Activated naive CD8-positive, alpha-beta T cell treated with anti-CD3 and anti-CD28 coated beads, Interleukin-2, amount 10 ng/mL, durations not matched to agents 7 days and 5 days (primary cell): Measurements from ENCODE around the gene CCDC110. TPM values are rescaled to one million over a fixed set of nuclear protein-coding genes. Genes with fewer than 3 reads are reported as not detected.
"Not testable (repeated sequence)": the region's sequence is repeated elsewhere in the genome, so short reads cannot be mapped to it uniquely, and the experiment has no call there.

Experiments
- ATAC-seq: fragments of 150-1000 bp; cut with Tn5 transposase; one replicate; pipeline ENCODE4 v1.10.0; 2021; ENCODE audit warnings: low read depth, moderate library complexity
- POLR2A ChIA-PET: fragments of 350-600 bp; sonication (Branson Sonifier 250); formaldehyde crosslinking; loops from one replicate; lab custom pipeline; 2021; ENCODE audit warnings: antibody characterized with exemption; lab: Charles Lee
- DNase-seq: peaks from one replicate; pipeline ENCODE4 v3.0.0; 2021
- H3K27ac Mint-ChIP-seq: one replicate; pipeline ENCODE4 v1.8.0; 2022; ENCODE audit warnings: mild to moderate bottlenecking, mixed read lengths
- H3K27me3 Mint-ChIP-seq: one replicate; pipeline ENCODE4 v1.8.0; 2022; ENCODE audit warnings: mild to moderate bottlenecking, moderate library complexity, mixed read lengths
- H3K36me3 Mint-ChIP-seq: one replicate; pipeline ENCODE4 v1.8.0; 2021; ENCODE audit warnings: mild to moderate bottlenecking, mixed read lengths
- H3K4me1 Mint-ChIP-seq: one replicate; pipeline ENCODE4 v1.8.0; 2021; ENCODE audit warnings: mixed read lengths
- H3K4me3 Mint-ChIP-seq: one replicate; pipeline ENCODE4 v1.8.0; 2022; ENCODE audit warnings: mild to moderate bottlenecking, moderate library complexity, mixed read lengths
- H3K9me3 Mint-ChIP-seq: one replicate; pipeline ENCODE4 v1.8.0; 2021; ENCODE audit warnings: mixed read lengths
- total RNA-seq, 2 experiments: library from RNA; stranded (reverse); gene quantifications; one replicate each; pipeline ENCODE4 v1.2.3, GENCODE V29; 2021

CCDC110 gene
- under 1 TPM; 0.11 to 0.19 TPM for total RNA-seq

- POLR2A ChIA-PET, result no interaction called here
- H3K36me3 Mint-ChIP-seq, result no peaks in the 10 kb centered on the region
- H3K4me3 Mint-ChIP-seq, result peak within 1 kb of the TSS; percentile 95
- DNase-seq, result peak; percentile 92
- H3K27me3 Mint-ChIP-seq, result peaks cover 56% of the 10 kb centered on the region
- peak within 1 kb of the TSS; percentile 69 for H3K27ac Mint-ChIP-seq
- peak; percentile 87 for ATAC-seq
- no peaks in the 10 kb centered on the region for H3K9me3 Mint-ChIP-seq
- peaks cover 7% of the 10 kb centered on the region for H3K4me1 Mint-ChIP-seq
Measured at GRCh38 chr4:185471235-185472102, at the start of gene CCDC110. Gene CCDC110, minus strand, starts transcription at chr4:185471733. Its CDS starts 50 bp downstream, at chr4:185471683.

GRCh38 chr4:185520119-185520518 lies 48.6 kb upstream of the CCDC110 start:
- Mint-ChIP-seq H3K4me1 (no peaks in the 10 kb centered on the region), H3K36me3 (no peaks in the 10 kb centered on the region), H3K27me3 (peaks cover 48% of the 10 kb centered on the region), H3K27ac (no peak overlapping the region), H3K9me3 (no peaks in the 10 kb centered on the region), H3K4me3 (no peak overlapping the region)
- DNase-seq, result no peak
- POLR2A ChIA-PET, result no interaction called here
- ATAC-seq, result no peak

- Mint-ChIP-seq H3K27ac (no peak overlapping the region), H3K36me3 (no peaks in the 10 kb centered on the region), H3K27me3 (peaks cover 51% of the 10 kb centered on the region), H3K9me3 (no peaks in the 10 kb centered on the region), H3K4me3 (no peak overlapping the region), H3K4me1 (peaks cover 6% of the 10 kb centered on the region)
- no peak for ATAC-seq
- no peak for DNase-seq
- POLR2A ChIA-PET, result no interaction called here
Measured at GRCh38 chr4:185518494-185518893, 47.0 kb upstream of the CCDC110 start.

- peaks cover 10% of the 10 kb centered on the region for H3K4me1 Mint-ChIP-seq
- H3K9me3 Mint-ChIP-seq, result no peaks in the 10 kb centered on the region
- H3K36me3 Mint-ChIP-seq, result no peaks in the 10 kb centered on the region
- no peak overlapping the region for H3K4me3 Mint-ChIP-seq
- peaks cover 51% of the 10 kb centered on the region for H3K27me3 Mint-ChIP-seq
- no peak overlapping the region for H3K27ac Mint-ChIP-seq
- POLR2A ChIA-PET, result no interaction called here
- DNase-seq, result no peak
- ATAC-seq, result no peak
Measured at GRCh38 chr4:185518069-185518468, 46.5 kb upstream of the CCDC110 start.

GRCh38 chr4:185515248-185515647 lies 43.7 kb upstream of the CCDC110 start:
- DNase-seq, result no peak
- POLR2A ChIA-PET, result no interaction called here
- no peak for ATAC-seq
- H3K27ac Mint-ChIP-seq, result no peak overlapping the region
- H3K4me3 Mint-ChIP-seq, result no peak overlapping the region
- H3K27me3 Mint-ChIP-seq, result peaks cover 74% of the 10 kb centered on the region
- no peaks in the 10 kb centered on the region for H3K36me3 Mint-ChIP-seq
- H3K4me1 Mint-ChIP-seq, result peaks cover 11% of the 10 kb centered on the region
- no peaks in the 10 kb centered on the region for H3K9me3 Mint-ChIP-seq

- no peaks in the 10 kb centered on the region for H3K36me3 Mint-ChIP-seq
- DNase-seq (no peak), ATAC-seq (no peak)
- H3K27ac Mint-ChIP-seq, result no peak overlapping the region
- H3K27me3 Mint-ChIP-seq, result peaks cover 76% of the 10 kb centered on the region
- H3K9me3 Mint-ChIP-seq, result no peaks in the 10 kb centered on the region
- peaks cover 11% of the 10 kb centered on the region for H3K4me1 Mint-ChIP-seq
- H3K4me3 Mint-ChIP-seq, result no peak overlapping the region
- POLR2A ChIA-PET, result no interaction called here
Measured at GRCh38 chr4:185514182-185514697, 42.7 kb upstream of the CCDC110 start.

GRCh38 chr4:185513489-185514181 lies 42.1 kb upstream of the CCDC110 start:
- POLR2A ChIA-PET, result no interaction called here

GRCh38 chr4:185512516-185512915 lies 41.0 kb upstream of the CCDC110 start:
- DNase-seq (no peak), ATAC-seq (no peak)
- H3K27me3 Mint-ChIP-seq, result peaks cover 82% of the 10 kb centered on the region
- no peaks in the 10 kb centered on the region for H3K9me3 Mint-ChIP-seq
- H3K27ac Mint-ChIP-seq, result no peak overlapping the region
- H3K36me3 Mint-ChIP-seq, result no peaks in the 10 kb centered on the region
- H3K4me1 Mint-ChIP-seq, result peaks cover 11% of the 10 kb centered on the region
- POLR2A ChIA-PET, result no interaction called here
- H3K4me3 Mint-ChIP-seq, result no peak overlapping the region

More at GRCh38 chr4:185513489-185514181, 42.1 kb upstream of the CCDC110 start:
- Mint-ChIP-seq H3K9me3 (no peaks in the 10 kb centered on the region), H3K27ac (no peak overlapping the region), H3K36me3 (no peaks in the 10 kb centered on the region), H3K4me3 (no peak overlapping the region), H3K4me1 (peaks cover 11% of the 10 kb centered on the region), H3K27me3 (peaks cover 77% of the 10 kb centered on the region)
- ATAC-seq (no peak), DNase-seq (no peak)

GRCh38 chr4:185511243-185511642 lies 39.7 kb upstream of the CCDC110 start:
- H3K9me3 Mint-ChIP-seq, H3K4me3 Mint-ChIP-seq, POLR2A ChIA-PET, ATAC-seq, H3K27ac Mint-ChIP-seq, H3K36me3 Mint-ChIP-seq, DNase-seq: not testable (repeated sequence)
- Mint-ChIP-seq H3K27me3 (peaks cover 74% of the 10 kb centered on the region), H3K4me1 (peaks cover 11% of the 10 kb centered on the region)

GRCh38 chr4:185510806-185511205 lies 39.3 kb upstream of the CCDC110 start:
- Mint-ChIP-seq H3K27me3 (peaks cover 72% of the 10 kb centered on the region), H3K9me3 (no peaks in the 10 kb centered on the region), H3K27ac (no peak overlapping the region), H3K36me3 (no peaks in the 10 kb centered on the region), H3K4me3 (no peak overlapping the region), H3K4me1 (peaks cover 11% of the 10 kb centered on the region)
- POLR2A ChIA-PET, result no interaction called here
- DNase-seq, result no peak
- ATAC-seq, result no peak

GRCh38 chr4:185508181-185508580 lies 36.6 kb upstream of the CCDC110 start:
- H3K27ac Mint-ChIP-seq, result no peak overlapping the region
- no peak for ATAC-seq
- POLR2A ChIA-PET, result no interaction called here
- H3K36me3 Mint-ChIP-seq, result no peaks in the 10 kb centered on the region
- no peak for DNase-seq
- H3K27me3 Mint-ChIP-seq, result peaks cover 59% of the 10 kb centered on the region
- no peak overlapping the region for H3K4me3 Mint-ChIP-seq
- peaks cover 3% of the 10 kb centered on the region for H3K4me1 Mint-ChIP-seq
- no peaks in the 10 kb centered on the region for H3K9me3 Mint-ChIP-seq

- H3K9me3 Mint-ChIP-seq, result no peaks in the 10 kb centered on the region
- POLR2A ChIA-PET, result no interaction called here
- peaks cover 48% of the 10 kb centered on the region for H3K27me3 Mint-ChIP-seq
- no peaks in the 10 kb centered on the region for H3K36me3 Mint-ChIP-seq
- ATAC-seq (no peak), DNase-seq (no peak)
- no peak overlapping the region for H3K4me3 Mint-ChIP-seq
- no peak overlapping the region for H3K27ac Mint-ChIP-seq
- H3K4me1 Mint-ChIP-seq, result no peaks in the 10 kb centered on the region
Measured at GRCh38 chr4:185506422-185506821, 34.9 kb upstream of the CCDC110 start.

GRCh38 chr4:185504098-185505047 lies 32.8 kb upstream of the CCDC110 start:
- DNase-seq (no peak), ATAC-seq (no peak)
- H3K27ac Mint-ChIP-seq, result no peak overlapping the region
- H3K4me1 Mint-ChIP-seq, result no peaks in the 10 kb centered on the region
- no peak overlapping the region for H3K4me3 Mint-ChIP-seq
- H3K27me3 Mint-ChIP-seq, result peaks cover 38% of the 10 kb centered on the region
- H3K9me3 Mint-ChIP-seq, result peaks cover 5% of the 10 kb centered on the region
- POLR2A ChIA-PET, result no interaction called here
- no peaks in the 10 kb centered on the region for H3K36me3 Mint-ChIP-seq
